ENCODE results near the gene RNF220. TPM values are rescaled to one million over a fixed set of nuclear protein-coding genes. Genes with fewer than 3 reads are reported as not detected.

RNF220 gene
- total RNA-seq, 6 experiments from 2014 or later = 42.1 to 54.7 (median 51.9) TPM

DNA sequence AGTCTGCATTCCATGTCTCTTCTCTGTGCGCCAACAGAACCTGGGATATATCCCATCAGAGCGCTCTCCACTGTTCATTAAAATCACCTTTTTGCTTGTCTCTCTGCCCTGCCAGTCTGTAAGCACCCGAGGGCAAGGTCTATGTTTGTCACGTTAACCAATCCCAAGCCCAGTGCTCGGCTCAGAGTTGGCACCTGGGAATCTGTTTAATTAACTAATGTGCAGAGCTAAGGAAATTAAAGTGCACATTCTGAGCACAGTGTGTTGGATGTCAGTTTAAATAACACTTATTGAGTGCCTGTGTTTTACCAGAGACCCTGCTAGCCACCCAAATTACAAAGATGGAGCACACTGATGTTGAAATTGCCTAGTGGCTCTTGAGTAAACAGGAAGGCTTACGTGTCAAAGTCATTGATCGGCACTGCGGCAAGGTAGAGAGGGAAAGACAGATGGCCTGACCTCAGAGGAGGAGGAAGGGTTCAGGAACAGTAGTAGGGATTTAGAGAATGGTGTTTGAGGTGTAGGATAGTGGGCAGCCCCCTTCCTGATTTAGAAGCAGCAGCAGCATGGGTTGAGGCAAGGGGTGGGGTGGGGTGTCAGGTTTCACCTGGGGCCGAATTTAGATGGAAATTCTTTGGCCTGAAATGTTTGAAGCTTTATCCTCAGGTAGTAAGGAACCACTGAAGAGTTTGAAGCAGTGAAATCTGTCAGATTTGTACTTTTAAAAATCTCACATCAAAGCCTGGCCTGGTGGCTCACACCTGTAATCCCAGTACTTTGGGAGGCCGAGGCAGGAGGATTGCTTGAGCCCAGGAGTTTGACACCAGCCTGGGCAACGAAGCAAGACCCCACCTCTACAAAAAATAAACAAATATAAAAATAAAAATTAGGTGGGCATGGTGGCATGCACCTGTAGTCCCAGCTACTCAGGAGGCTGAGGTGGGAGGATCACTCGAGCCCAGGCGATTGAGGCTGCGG, 277.1 kb downstream of the RNF220 start:
- Mint-ChIP-seq H3K36me3 (ENCODE audit: low read depth) (no peaks in the 10 kb centered on the region; the same call in 1 of the 2 replicates), H3K4me1 (ENCODE audit: low read depth) (no peaks in the 10 kb centered on the region; the same call in 1 of the 2 replicates), H3K27me3 (ENCODE audit: insufficient read depth) (peaks cover 4% of the 10 kb centered on the region; the same call in 1 of the 2 replicates), H3K4me3 (no peak overlapping the region), H3K9me3 (no peaks in the 10 kb centered on the region), H3K27ac (no peak overlapping the region)
- no peak for TF ChIP-seq CTCF (IDR thresholded peaks at IDR 0.05)
- no peak for DNase-seq

DNA sequence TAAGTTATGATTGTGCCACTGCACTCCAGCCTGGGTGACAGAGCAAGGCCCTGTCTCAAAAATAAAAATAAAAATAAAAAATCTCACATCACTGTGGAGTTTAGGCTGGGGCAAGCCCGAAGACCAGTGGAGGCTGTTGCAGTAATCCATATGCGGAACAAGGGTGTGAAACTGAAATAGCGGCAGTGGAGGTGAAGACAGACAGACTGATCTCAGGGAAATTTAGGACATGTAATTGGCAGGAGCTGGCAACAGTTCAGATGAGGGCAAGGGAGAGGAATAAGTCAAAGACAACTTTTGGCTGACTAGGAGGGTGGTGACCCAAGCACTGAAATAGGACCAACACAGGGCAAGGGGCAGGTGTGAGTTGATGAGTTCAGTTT, 277.8 kb downstream of the RNF220 start:
- Mint-ChIP-seq H3K4me3 (no peak overlapping the region), H3K27ac (no peak overlapping the region), H3K36me3 (ENCODE audit: low read depth) (no peaks in the 10 kb centered on the region; the same call in 1 of the 2 replicates), H3K9me3 (no peaks in the 10 kb centered on the region), H3K27me3 (ENCODE audit: insufficient read depth) (peaks cover 4% of the 10 kb centered on the region; the same call in 1 of the 2 replicates), H3K4me1 (ENCODE audit: low read depth) (no peaks in the 10 kb centered on the region; the same call in 1 of the 2 replicates)
- TF ChIP-seq CTCF (IDR thresholded peaks at IDR 0.05) = no peak
- DNase-seq = no peak

GRCh38 chr1:44684525-44684924, 279.5 kb downstream of the RNF220 start:
- Mint-ChIP-seq H3K4me3 (no peak overlapping the region), H3K27ac (no peak overlapping the region), H3K4me1 (ENCODE audit: low read depth) (no peaks in the 10 kb centered on the region; the same call in 1 of the 2 replicates), H3K9me3 (no peaks in the 10 kb centered on the region), H3K36me3 (ENCODE audit: low read depth) (no peaks in the 10 kb centered on the region; the same call in 1 of the 2 replicates), H3K27me3 (ENCODE audit: insufficient read depth) (peaks cover 6% of the 10 kb centered on the region; the same call in 1 of the 2 replicates)
- TF ChIP-seq CTCF (IDR thresholded peaks at IDR 0.05) = no peak
- no peak for DNase-seq

- TF ChIP-seq CTCF (IDR thresholded peaks at IDR 0.05) = no peak
- DNase-seq = no peak
- Mint-ChIP-seq H3K27ac (no peak overlapping the region), H3K4me3 (no peak overlapping the region), H3K27me3 (ENCODE audit: insufficient read depth) (peaks cover 7% of the 10 kb centered on the region), H3K4me1 (ENCODE audit: low read depth) (no peaks in the 10 kb centered on the region; the same call in 1 of the 2 replicates), H3K9me3 (no peaks in the 10 kb centered on the region), H3K36me3 (ENCODE audit: low read depth) (no peaks in the 10 kb centered on the region)
Observed at GRCh38 chr1:44685218-44685617, 280.2 kb downstream of the RNF220 start.

DNA sequence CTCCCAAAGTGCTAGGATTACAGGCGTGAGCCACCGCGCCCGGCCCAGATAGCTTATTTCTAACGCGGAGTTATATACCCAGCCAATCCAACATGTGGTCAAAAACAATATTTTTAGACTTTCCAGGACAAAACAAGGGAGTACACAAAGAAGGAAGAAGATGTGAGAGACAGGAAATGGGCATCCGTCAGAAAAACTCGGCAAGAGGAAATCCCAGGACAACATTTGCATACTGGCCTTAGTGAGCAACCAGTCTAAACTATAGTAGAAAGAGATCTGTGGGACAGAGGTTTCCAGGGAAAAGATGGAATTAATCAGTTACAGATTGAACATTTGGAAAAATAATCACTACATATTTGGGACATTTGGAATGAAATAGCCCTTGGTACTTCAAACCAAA, 280.8 kb downstream of the RNF220 start:
- Mint-ChIP-seq H3K27me3 (ENCODE audit: insufficient read depth) (peaks cover 7% of the 10 kb centered on the region), H3K4me1 (ENCODE audit: low read depth) (no peaks in the 10 kb centered on the region; the same call in 1 of the 2 replicates), H3K27ac (no peak overlapping the region), H3K9me3 (no peaks in the 10 kb centered on the region), H3K36me3 (ENCODE audit: low read depth) (no peaks in the 10 kb centered on the region), H3K4me3 (no peak overlapping the region)
- no peak for TF ChIP-seq CTCF (IDR thresholded peaks at IDR 0.05)
- no peak for DNase-seq
